HG03097 (cell line): ENCODE results near the gene HDHD5.
"Not testable (repeated sequence)": the region's sequence is repeated elsewhere in the genome, so short reads cannot be mapped to it uniquely, and the experiment has no call there.

Experiments
- ATAC-seq: cut with Tn5 transposase; IDR thresholded peaks from one replicate; pipeline ENCODE4 v1.9.1; 2021; ENCODE audit not compliant: unreplicated experiment, low FRiP score

The HDHD5 gene

DNA sequence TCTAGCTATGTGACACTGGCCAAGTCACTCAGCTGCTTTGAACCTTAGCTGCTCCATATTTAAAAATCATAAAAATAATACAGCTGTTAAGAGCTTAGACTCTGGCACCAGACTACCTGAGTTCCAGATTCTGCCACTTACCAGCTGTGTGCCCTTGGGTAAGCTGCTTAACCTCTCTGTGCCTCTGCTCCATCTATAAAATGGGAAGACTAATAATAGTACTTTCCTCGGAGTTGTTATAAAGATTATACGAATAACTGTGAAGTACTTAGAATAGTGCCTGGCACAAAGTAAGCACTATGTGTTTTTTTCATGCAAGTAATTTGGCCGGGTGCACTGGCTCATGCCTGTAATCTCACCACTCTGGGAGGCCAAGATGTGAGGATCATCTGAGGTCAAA, 1.4 kb downstream of the HDHD5 start:
- no peak for ATAC-seq

DNA sequence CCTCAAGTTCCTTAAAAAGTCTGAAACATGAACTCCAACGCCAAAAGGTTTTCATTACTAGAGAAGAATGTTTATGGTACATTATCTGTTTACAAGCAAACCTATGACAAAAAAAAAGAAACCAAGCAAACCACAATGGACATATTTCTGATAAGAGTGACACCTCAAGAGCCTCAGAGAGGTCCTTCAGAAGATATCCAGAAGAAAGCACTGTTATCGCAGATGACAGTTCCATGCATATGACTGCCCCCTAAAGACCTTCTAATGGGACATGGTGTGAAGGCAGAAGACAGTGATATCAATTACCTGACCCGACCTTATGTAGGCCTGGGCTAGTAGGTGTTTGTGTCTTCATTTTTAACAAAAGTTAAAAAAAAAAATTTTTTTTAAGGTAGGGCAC, 3.1 kb downstream of the HDHD5 start:
- no peak for ATAC-seq

DNA sequence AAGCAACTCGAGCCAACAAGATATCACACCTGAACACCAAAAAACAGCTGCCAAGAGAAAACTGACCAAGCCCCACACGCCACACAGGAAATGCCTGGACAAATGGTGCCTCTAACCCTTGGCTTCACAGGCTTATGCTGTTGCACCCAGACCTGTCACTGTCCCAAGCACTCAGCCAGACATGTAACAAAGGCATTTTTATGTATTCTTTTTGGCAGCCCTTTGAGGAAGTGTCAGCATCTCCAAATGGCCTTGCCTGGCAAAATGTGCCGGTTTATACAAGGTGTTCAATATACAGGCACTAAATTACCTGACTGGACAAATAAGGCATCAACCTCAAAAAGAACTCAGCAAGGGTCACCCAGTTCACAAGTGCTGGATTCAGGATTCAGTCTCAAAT, 6.1 kb downstream of the HDHD5 start:
- ATAC-seq = no peak

DNA sequence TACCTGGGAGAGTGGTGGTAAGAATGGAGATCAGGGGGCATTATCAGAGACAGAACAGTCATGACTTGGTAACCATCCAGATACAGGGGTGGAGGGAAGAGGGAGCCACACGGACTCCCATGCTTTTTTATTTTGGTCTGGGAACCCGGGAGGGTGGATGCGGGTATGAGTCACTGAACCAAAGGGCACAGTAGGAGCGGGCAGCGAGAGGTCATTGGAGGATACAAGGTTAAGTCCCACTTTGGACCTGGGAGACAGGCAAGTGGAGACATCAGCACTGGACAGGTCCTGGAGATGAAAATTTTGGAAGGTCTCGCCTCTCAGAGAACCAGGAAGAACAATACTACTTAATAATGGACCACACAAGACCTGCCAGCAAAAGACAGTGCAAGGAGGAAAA, 6.7 kb downstream of the HDHD5 start:
- no peak for ATAC-seq

DNA sequence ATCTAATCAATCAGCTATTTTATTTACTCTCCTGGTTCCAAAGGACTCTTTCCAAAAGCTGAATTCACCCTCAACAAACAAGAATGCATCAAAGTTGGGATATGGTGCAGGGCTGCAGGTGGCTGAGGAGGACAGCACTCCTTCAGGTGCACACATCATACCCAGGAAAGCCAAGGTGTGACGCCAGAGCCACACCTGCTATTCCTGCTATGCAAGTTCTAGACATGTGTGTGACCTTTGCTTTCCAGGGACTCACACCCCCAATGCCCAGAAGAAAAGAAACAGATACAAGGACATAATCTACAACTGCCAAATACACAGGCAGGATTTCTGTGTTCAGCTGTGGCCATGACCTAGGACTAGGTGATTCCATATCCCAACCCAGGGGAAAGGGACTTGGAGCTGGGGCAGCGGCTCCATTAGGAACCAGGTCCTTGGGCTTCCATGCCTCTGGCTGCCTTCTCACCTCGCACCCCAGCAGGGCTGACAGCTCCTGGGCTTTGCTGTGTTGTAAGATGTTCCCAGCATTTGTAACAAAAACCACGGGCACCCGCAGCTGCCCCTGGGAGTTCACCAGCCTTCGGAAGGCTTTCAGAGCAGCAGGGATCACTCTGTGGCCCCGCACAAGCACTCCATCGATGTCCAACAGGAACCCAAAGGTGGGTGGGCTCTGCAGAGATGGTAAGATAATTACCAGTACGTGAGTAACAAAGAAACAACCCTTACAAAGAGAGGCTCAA, 9.8 kb downstream of the HDHD5 start:
- ATAC-seq = no peak

DNA sequence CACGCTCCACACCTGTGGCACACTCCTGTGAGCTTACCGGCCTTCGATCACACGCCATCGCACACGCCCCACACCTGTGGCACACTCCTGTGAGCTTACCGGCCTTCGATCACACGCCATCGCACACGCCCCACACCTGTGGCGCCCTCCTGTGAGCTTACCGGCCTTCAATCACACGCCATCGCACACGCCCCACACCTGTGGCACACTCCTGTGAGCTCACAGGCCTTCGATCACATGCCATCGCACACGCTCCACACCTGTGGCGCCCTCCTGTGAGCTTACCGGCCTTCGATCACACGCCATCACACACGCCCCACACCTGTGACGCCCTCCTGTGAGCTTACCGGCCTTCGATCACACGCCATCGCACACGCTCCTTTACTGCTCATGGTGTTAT, 11.6 kb downstream of the HDHD5 start:
- ATAC-seq = not testable (repeated sequence)

DNA sequence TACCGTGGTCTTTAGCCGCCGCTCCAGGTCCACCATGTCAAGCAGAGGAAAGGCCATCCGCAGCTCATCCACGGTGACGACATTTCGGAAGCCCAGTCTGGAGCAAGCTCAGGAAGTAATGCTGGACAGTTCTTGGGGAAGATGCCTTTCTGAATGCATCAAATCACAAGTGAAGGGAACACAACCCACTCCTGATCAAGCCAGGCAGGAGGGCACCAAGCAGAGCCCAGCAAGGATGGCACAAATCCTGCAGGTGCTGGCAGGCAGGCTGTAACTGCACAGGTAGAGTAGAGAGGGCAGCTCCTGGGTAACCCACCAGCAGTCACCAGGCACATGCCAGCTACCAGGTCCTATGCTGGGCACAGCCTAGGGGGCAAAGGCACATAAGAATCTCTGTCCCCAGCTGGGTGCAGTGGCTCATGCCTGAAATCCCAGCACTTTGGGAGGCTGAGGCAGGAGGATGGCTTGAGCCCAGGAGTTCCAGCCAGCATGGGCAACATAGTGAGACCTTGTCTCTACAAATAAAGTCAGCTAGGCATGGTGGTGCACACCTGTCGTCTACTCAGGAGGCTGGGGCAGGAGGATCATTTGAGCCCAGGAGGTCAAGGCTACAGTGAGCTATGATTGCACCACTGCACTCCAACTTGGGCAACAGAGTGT, 13.9 kb downstream of the HDHD5 start:
- no peak for ATAC-seq

DNA sequence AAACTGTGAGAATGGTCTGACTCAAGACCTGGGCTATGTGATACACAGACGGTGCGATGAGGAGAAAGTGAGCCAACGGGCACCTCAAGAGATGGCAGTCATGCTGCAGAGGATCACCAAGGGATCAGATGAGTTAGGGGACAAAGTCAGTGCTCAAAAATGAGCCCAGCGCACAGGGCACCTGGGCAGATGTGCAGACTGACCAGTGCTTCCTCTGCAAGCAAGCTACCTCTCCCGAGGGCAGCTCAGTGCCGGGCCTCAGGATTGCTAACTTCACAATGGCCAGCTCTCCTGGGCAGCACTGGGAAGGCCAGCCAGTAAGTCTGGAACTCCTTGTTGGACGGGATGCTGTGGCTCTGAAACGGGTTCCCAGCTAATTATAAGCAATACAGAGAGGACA, 15.3 kb downstream of the HDHD5 start:
- no peak for ATAC-seq

DNA sequence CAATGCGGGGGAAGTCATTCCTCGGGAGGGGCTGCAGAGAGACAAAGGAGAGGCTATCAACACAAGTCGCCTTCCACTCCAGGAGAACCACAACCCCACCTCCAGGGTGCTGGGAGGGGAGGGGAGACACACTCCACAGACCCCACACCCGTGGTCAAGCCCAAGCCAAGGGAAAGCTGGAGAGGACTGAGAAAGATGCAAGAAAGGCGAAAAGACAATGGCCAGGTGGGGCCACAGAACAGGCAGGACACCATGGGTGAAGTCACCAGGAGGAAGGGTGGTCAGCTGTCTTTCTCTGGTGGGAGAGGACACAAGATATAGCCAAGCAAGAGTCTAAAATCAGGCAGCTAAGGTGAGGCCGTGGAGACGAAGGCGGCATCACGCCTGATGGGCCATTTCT, 16.0 kb downstream of the HDHD5 start:
- no peak for ATAC-seq

DNA sequence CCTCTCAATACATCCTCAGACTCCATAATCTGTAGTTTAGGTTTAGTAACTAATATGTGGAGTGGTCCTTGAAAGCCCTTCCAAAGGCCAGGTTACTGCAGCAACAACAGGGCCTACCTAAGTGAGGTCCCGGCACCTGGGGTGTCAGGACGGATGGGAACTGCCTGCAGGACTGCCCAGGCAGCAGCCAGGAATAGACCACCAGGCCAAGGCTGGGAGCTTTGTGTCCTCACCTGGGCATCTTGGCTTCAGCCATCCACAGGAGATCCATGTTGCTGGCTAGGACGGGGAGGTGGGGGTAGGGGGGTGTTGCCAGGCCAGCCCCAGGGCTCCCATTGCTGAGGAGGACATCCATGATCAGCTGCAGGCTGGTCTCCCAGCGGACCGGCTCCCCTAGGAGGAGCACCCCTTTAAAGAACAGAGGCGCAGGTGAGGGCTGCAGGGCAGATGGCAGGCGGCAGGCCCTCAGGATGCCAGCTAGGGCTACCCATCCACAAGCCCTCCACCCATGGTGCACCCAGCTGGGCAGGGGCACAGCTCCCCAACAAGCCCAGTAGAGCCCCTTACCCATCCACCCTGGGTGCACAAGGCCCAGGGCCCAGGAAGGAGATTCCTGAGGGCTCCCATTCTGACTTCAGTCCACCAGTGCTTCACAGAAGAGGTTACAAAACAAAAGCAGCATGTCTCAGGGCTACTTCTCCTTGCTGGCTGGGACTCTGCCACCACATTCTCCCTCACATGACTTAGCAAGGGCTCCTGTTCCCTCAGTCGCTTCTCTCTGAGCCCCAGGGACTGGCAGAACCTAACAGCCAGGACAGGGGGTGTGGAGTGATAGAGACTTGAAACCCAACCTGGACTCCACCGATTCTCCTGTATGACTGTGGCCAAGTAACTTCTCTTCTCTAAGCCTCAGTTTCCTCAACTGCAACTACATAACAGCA, 18.0 kb downstream of the HDHD5 start:
- no peak for ATAC-seq

DNA sequence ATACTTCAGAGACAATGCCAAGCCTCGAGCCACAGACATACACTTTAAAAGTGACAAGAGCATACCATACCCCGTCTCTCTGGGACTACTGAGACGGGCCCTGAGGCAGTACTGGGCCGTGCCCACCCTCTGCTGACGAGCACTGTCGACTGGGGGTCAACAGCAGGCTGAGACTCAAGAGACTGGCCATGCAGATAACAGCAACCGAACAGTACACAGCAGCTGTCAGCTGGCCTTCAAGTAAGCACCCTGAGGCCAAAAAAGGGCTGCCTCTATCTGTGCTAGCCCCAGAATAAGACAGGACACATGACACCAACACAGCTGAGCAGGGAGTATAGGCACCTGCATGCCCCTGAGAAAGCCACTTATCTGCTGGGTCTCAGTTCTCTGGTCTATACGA, 19.1 kb downstream of the HDHD5 start:
- ATAC-seq = no peak

DNA sequence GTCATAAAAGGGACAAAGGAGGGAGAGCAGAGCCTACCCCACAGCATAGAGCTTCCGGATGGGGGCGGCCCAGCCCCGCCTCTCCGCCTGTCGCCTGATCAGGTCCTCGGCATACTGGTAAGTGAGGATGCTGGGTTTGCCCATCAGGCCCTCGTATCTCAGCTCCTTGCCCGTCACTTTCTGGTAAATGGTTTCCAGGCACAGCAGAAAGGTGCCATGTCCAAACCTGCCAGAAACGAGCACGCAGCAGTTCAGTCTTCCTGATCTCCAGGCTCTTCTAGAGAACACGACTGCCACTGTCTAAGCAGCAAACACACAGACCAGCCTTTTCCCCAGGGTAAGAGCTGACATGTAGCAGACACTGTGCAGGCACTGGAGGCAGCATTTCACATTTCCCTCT, 20.6 kb downstream of the HDHD5 start:
- no peak for ATAC-seq

DNA sequence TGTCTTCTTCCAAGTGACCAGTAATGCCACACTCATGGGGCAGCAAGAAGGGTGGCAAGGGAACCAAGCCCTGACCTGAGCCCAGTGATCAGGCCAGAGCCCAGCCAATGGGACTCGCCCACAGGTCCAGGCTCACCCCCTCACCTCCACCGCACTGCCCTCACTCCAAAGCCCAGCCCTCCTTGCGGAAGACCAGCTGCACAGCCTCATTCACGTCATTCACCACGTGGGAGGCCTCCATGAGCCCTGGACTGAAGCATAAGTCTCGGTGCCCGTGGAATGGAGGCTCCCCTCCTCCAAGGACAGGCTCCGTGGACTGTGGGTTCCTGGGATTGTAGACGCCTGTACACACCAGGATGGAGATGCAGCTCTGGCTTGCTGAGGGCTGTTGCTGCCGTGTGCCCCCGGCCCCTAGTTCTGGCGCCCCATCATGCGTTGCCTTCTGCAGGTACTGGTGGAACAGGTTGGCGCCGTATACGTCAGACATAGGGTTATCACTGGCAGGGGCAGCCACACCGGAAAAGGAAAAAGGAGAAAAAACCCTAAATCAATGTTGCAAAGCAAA, 21.1 kb downstream of the HDHD5 start:
- ATAC-seq = no peak

DNA sequence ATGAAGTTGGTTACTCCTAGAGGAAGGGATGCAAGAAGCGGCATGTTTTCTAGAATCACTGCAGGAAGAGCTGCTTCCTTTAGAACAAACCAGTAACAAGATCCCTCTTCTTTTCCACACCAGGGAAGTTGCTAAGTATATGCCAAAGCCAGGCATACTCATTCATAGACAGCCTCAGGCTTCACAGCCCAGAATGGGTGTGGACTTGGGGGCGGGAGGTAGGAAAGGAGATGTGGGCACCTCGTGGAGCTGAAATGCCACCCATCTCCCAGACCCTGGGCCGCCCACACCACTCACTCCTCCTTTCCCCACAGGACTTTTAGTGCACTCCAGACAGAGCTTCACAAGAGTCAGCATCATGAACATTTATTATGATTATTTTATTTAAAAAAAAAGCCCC, 21.9 kb downstream of the HDHD5 start:
- no peak for ATAC-seq

DNA sequence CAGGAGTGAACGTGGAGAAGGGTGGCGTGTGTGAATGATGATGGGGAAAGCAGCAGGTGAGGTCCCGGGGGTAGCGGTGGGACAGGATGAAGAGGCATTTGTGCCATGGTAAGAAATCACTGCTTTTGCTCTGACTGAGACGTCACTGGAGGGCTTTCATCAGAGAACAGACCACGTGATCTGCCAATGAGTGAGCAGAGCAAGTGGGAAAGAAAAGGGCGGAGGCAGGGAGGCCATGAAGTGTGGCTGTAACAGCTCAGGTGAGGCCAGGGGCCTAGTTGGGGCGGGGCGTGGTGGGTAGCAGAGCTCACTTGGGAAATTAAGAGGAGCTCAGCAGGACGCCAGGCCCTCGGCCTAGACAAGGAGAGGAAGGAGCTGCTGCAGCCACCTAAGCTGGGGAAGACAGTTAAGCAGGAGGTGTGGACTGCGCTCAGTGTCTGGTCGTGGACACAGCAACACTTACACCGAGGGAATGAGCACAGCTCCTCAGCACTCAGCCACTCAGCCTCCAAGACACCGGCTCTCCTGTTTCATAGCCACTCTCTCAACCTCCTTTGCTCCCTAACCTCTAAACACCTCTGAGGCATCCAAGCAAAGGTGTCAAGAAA, 23.8 kb downstream of the HDHD5 start:
- no peak for ATAC-seq

DNA sequence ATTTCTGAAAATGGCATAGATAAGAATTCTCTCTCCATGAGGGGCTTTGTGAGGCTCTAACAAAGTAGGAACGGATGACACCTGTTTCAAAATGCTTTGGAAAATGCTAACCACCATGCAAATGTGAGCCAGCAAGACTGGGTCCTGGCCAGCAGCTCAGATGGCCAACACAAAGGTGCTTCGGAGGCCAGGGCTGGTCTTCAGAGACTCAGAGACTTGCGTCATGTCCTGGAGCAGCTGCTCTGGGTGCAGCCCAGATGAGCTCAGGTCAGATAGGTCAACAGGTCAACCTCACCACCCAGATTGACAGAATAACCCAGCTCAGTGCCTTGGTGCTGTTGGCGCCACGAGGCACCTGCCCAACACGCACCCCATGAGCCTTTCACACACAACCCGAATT, 25.9 kb downstream of the HDHD5 start:
- no peak for ATAC-seq

DNA sequence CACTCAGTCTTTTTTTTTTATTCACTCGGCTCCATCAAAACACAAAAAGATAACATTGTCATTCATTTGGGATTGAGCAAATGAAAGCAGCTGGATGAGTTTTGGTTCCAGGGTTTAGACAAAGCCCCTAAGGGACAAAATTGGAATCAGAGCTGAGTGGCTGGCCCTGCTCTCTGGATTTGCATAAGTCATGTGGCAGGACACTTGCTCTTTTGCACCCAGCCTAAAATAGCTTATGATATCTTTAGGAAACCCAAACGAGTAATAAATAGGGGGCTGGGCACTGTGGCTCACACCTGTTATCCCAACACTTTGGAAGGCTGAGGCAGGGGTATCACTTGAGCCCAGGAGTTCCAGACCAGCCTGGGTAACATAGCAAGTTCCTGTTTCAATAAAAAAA, 27.0 kb downstream of the HDHD5 start:
- no peak for ATAC-seq

DNA sequence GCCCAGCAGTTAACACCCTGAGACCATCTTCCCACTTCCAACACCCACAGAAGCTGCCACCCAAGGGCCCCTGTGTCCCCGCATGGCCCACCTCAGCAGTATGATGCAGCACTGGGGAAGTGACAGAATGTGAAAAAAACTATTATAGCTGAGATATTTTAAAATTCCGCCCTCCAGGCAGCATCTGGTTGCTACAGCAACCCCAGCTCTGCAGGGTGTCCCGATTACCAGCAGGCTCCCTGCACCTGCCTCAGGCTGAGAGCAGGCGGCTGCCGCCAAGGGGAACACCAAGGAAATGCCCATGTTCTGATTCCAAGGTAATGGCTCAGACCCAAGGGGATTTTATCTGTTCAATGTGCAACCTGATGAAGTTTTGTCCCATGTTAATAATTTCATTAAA, 27.4 kb downstream of the HDHD5 start:
- ATAC-seq = no peak

DNA sequence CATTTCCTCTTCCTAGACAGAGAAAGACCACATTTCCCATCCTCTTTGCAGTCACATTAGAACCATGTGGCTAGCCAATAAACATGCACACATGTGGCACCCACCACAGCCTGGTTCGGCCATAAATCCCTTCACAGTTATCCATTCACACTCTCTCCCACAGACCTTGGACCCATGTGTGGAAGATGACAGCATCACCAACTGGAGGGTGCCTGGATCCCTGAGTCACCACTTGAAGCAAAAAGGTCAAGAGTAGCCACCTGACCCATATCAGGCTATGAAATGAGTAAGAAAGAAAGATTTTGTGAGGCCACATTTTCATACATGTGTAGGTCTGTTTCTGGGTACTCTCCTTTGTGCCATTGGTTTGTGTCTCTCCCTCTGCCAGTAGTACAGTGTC, 28.9 kb downstream of the HDHD5 start:
- no peak for ATAC-seq

DNA sequence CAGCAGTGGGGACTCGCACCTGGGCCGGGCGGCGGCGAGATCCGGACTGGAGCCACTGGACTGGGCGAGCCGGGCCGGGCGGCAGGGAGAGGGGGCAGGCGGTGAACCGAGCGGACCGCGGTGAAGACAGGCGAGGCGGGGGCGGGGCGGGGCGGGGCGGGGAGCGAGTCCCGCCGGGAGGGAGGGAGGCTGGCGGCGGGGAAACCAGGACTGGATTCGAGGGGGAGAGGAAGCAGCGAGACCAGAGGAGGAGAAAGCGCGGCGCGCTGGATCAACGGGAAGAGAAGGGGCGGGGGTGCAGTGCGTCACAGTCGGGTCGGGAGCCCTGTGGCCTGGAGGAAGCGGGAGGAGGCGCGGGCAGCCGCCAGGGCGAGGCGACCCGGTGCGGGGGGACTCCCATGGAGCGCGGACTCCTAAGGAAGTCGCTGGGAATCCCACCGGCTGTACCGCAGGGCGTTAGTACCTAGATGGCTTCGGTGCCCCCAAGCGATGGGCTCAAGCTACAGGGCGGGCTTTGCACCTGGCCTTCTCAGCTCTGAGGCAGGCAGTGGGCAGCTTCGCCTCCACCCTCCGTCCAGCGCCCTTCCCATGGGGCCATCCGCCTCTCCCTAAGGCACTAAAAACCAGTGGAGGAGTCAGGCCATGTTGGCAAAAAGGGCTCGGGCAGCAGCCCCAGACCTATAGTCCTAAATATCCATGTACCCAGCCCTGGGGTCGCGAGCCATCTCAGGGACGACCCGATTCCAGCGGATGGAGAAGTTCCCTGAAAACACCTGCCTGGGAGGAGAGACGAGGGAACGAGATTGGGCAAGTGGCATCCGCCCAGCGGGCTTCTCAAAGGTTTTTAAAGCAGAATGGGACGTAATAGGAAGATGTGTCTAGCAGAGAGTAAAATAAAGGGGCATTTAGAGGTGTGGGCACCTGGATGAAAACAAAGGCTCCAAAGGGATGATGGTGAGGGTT, 37.6 kb downstream of the HDHD5 start, which contains the start of gene TMEM121B:
TMEM121B (minus strand) TSS at position 128 of the 963 bp plus-strand sequence. CDS start 233 bp downstream, outside the sequence.
- no peak for ATAC-seq
